Epithelial cell of esophagus (primary cell): ENCODE measurements around the gene TENM3.

ENCODE experiments used
- DNase-seq: peaks from one replicate; pipeline ENCODE4 v3.0.0; 2010; ENCODE audit warnings: low read depth
- H3K4me3 ChIP-seq: 2 replicates; pipeline ENCODE4 v1.5.1; 2011; ENCODE audit warnings: mild to moderate bottlenecking, low read length, control low read depth
- TF ChIP-seq, protein P1 (sequence below): IDR thresholded peaks from 2 replicates; pipeline ENCODE4 v1.5.1; 2011; ENCODE audit warnings: low read depth, mild to moderate bottlenecking, low read length, control low read depth, inconsistent platforms; ENCODE audit not compliant: insufficient read depth; ENCODE audit errors: missing control alignments

TENM3 gene

DNA sequence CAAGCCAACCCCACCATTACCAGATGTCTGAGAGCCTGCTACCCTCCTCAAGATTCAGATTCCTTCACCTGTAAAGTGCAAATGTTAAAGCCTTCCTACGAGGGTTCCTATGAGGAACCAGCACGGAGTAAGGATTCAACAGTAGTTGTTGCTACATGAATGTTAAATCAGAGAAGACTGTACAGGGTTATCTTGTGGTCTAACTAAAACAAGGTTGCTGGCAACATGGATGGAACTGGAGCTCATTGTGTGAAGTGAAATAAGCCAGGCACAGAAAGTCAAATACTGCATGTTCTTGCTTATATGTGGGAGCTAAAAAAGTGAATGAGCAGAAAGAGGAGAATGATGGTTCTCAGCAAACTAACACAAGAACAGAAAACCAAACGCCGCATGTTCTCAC, 435.4 kb downstream of the TENM3 start:
- H3K4me3 ChIP-seq, result no peak overlapping the region
- DNase-seq, result no peak
- TF ChIP-seq, protein P1, sequence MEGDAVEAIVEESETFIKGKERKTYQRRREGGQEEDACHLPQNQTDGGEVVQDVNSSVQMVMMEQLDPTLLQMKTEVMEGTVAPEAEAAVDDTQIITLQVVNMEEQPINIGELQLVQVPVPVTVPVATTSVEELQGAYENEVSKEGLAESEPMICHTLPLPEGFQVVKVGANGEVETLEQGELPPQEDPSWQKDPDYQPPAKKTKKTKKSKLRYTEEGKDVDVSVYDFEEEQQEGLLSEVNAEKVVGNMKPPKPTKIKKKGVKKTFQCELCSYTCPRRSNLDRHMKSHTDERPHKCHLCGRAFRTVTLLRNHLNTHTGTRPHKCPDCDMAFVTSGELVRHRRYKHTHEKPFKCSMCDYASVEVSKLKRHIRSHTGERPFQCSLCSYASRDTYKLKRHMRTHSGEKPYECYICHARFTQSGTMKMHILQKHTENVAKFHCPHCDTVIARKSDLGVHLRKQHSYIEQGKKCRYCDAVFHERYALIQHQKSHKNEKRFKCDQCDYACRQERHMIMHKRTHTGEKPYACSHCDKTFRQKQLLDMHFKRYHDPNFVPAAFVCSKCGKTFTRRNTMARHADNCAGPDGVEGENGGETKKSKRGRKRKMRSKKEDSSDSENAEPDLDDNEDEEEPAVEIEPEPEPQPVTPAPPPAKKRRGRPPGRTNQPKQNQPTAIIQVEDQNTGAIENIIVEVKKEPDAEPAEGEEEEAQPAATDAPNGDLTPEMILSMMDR, result no peak

DNA sequence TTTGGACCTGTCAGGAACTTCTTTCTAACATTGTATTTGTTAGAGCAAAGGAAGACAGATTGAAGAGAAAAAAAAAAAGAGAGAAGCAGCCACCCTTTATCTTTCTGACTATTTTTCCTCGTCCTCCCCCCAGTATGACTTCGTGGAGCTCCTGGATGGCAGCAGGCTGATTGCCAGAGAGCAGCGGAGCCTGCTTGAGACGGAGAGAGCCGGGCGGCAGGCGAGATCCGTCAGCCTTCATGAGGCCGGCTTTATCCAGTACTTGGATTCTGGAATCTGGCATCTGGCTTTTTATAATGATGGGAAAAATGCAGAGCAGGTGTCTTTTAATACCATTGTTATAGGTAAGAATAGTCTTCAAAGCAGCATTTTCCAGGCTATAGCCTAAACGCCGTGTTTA, 436.3 kb downstream of the TENM3 start:
- TF ChIP-seq, protein P1, result no peak
- no peak for DNase-seq
- H3K4me3 ChIP-seq, result no peak overlapping the region

DNA sequence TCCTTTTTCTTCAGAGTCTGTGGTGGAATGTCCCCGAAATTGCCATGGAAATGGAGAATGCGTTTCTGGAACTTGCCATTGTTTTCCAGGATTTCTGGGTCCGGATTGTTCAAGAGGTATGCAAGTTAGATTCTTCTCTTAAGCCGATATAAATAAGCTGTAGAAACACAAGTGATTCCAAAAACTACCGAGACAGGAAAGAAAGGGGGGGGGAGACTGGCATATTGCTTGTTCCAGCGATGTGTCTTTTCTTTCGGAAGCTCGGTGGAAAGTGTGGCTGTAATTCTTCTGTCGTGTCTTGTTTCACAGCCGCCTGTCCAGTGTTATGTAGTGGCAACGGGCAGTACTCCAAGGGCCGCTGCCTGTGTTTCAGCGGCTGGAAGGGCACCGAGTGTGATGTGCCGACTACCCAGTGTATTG, 437.0 kb downstream of the TENM3 start:
- no peak for DNase-seq
- H3K4me3 ChIP-seq, result no peak overlapping the region
- TF ChIP-seq, protein P1, result no peak

DNA sequence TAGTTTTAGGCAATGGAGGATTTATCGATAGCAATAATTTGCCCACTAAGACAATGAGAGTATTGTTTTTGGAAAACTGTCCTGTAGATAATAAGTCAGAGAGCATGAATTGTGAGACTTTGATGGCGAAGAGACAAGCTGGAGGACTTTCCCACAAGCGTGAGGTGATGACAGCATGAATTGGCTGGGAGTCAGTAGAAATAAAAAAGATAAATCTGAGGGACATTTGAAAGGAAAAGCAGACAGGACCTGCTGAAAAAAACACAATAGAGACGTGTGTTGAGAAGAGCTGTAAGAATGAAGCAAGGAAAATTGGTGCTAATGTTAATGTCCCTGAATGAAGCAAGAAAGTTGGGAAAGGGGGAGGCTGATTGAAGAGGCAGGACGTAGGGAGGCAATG, 440.5 kb downstream of the TENM3 start:
- TF ChIP-seq, protein P1, result no peak
- H3K4me3 ChIP-seq, result no peak overlapping the region
- no peak for DNase-seq

DNA sequence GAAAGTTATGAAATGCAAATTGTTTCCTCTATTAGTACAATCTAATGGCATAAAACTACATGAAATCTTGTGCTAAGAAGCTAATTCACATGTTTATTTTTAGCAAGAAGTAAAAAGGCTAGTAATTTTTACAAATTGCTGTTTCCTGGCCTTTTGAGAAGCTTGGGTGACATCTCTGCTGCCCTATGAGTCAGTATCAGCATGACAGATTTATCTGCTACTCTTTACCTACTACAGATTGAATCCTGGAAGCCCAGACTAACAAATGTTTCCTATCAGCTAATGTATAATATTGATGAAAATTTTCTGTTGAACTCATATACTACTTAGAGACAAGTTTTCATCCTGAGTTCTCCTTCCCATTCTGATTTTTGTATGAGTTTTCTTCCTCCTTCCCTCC, 441.6 kb downstream of the TENM3 start:
- DNase-seq, result no peak

DNA sequence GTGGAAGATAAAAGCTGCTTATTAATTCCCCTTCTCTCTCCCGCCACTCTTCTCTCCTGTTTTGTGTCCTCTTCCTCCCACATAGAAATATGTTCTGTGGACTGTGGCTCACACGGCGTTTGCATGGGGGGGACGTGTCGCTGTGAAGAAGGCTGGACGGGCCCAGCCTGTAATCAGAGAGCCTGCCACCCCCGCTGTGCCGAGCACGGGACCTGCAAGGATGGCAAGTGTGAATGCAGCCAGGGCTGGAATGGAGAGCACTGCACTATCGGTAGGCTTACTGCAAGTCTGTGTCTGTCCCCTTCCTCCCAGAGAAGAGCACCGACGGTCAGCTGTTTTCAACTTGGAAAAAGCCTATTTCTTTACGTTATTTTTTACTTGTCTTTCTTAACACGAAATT, 444.9 kb downstream of the TENM3 start:
- DNase-seq, result no peak
- TF ChIP-seq, protein P1, result no peak
- H3K4me3 ChIP-seq, result no peak overlapping the region

More for the DNA sequence above, 441.6 kb downstream of the TENM3 start:
- TF ChIP-seq, protein P1, result no peak
- no peak overlapping the region for H3K4me3 ChIP-seq

DNA sequence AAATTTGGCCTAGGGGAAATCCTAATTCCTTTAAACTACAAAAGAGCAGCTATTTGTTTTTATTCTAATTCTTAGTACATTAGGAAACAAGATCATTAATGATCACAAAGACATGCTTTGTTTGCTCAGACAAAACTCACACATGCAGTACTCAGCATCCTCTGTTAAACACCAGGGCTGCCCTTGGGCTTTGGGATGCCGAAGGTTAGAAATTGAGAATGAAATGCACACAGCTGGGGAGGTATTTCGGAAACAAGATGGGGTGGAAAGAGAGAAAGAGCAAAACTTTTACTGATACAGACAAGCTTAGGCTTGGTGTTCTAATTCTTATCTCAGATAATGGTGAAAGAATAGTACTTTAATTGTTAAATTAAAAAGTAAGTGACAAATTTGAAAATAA, 451.3 kb downstream of the TENM3 start:
- no peak for DNase-seq
- H3K4me3 ChIP-seq, result no peak overlapping the region
- TF ChIP-seq, protein P1, result no peak
